Activated naive CD4-positive, alpha-beta T cell treated with anti-CD3 and anti-CD28 coated beads, Interleukin-2, amount 50 U/mL, for 24 hours (primary cell): Measurements from ENCODE around the gene TMEM238.
"Not testable (repeated sequence)": the region's sequence is repeated elsewhere in the genome, so short reads cannot be mapped to it uniquely, and the experiment has no call there.

Source experiments
- H3K27ac Mint-ChIP-seq: one replicate; pipeline ENCODE4 v1.8.0; 2021; ENCODE audit warnings: mild to moderate bottlenecking, mixed read lengths
- H3K27me3 Mint-ChIP-seq: one replicate; pipeline ENCODE4 v1.8.0; 2021; ENCODE audit warnings: mixed read lengths
- H3K36me3 Mint-ChIP-seq: one replicate; pipeline ENCODE4 v1.8.0; 2021; ENCODE audit warnings: mixed read lengths
- H3K4me1 Mint-ChIP-seq: one replicate; pipeline ENCODE4 v1.8.0; 2021; ENCODE audit warnings: mixed read lengths
- H3K4me3 Mint-ChIP-seq: one replicate; pipeline ENCODE4 v1.8.0; 2021; ENCODE audit warnings: mild to moderate bottlenecking, mixed read lengths
- H3K9me3 Mint-ChIP-seq: one replicate; pipeline ENCODE4 v1.8.0; 2021; ENCODE audit warnings: mixed read lengths

The TMEM238 gene

GRCh38 chr19:55384131-55384919 lies at the start of gene TMEM238:
Gene TMEM238, minus strand, starts transcription at chr19:55384292. Its CDS starts 33 bp downstream, at chr19:55384259.
- Mint-ChIP-seq H3K4me3 (peak within 1 kb of the TSS; percentile 98), H3K36me3 (peaks cover 26% of the 10 kb centered on the region), H3K27ac (peak within 1 kb of the TSS; percentile 100), H3K9me3 (no peaks in the 10 kb centered on the region), H3K27me3 (no peaks in the 10 kb centered on the region), H3K4me1 (peaks cover 43% of the 10 kb centered on the region)

- H3K4me1 Mint-ChIP-seq: no peaks in the 10 kb centered on the region
- no peak overlapping the region for H3K27ac Mint-ChIP-seq
- no peaks in the 10 kb centered on the region for H3K9me3 Mint-ChIP-seq
- peaks cover 32% of the 10 kb centered on the region for H3K27me3 Mint-ChIP-seq
- H3K4me3 Mint-ChIP-seq: no peak overlapping the region
- no peaks in the 10 kb centered on the region for H3K36me3 Mint-ChIP-seq
These were observed 49.2 kb upstream of the TMEM238 start for GRCh38 chr19:55433292-55433691.

- Mint-ChIP-seq H3K9me3 (no peaks in the 10 kb centered on the region), H3K27ac (no peak overlapping the region), H3K36me3 (no peaks in the 10 kb centered on the region), H3K27me3 (peaks cover 28% of the 10 kb centered on the region), H3K4me3 (no peak overlapping the region), H3K4me1 (no peaks in the 10 kb centered on the region)
These were observed 48.3 kb upstream of the TMEM238 start for GRCh38 chr19:55432241-55432959.

GRCh38 chr19:55431183-55431582 lies 47.1 kb upstream of the TMEM238 start:
- H3K27me3 Mint-ChIP-seq: peaks cover 19% of the 10 kb centered on the region
- no peaks in the 10 kb centered on the region for H3K9me3 Mint-ChIP-seq
- no peak overlapping the region for H3K27ac Mint-ChIP-seq
- no peak overlapping the region for H3K4me3 Mint-ChIP-seq
- no peaks in the 10 kb centered on the region for H3K36me3 Mint-ChIP-seq
- H3K4me1 Mint-ChIP-seq: no peaks in the 10 kb centered on the region

GRCh38 chr19:55426042-55426441 lies 42.0 kb upstream of the TMEM238 start:
- H3K27ac Mint-ChIP-seq: no peak overlapping the region
- no peak overlapping the region for H3K4me3 Mint-ChIP-seq
- no peaks in the 10 kb centered on the region for H3K9me3 Mint-ChIP-seq
- H3K36me3 Mint-ChIP-seq: peaks cover 2% of the 10 kb centered on the region
- H3K27me3 Mint-ChIP-seq: peaks cover 5% of the 10 kb centered on the region
- peaks cover 12% of the 10 kb centered on the region for H3K4me1 Mint-ChIP-seq

- Mint-ChIP-seq H3K36me3 (peaks cover 2% of the 10 kb centered on the region), H3K27ac (no peak overlapping the region), H3K4me3 (no peak overlapping the region), H3K9me3 (no peaks in the 10 kb centered on the region), H3K27me3 (no peaks in the 10 kb centered on the region), H3K4me1 (peaks cover 23% of the 10 kb centered on the region)
These were observed 40.4 kb upstream of the TMEM238 start for GRCh38 chr19:55424518-55424917.

- H3K27me3 Mint-ChIP-seq: no peaks in the 10 kb centered on the region
- peaks cover 2% of the 10 kb centered on the region for H3K36me3 Mint-ChIP-seq
- no peak overlapping the region for H3K4me3 Mint-ChIP-seq
- peaks cover 23% of the 10 kb centered on the region for H3K4me1 Mint-ChIP-seq
- H3K9me3 Mint-ChIP-seq: no peaks in the 10 kb centered on the region
- no peak overlapping the region for H3K27ac Mint-ChIP-seq
These were observed 39.3 kb upstream of the TMEM238 start for GRCh38 chr19:55423225-55424005.

GRCh38 chr19:55421281-55421680 lies 37.2 kb upstream of the TMEM238 start:
- peaks cover 28% of the 10 kb centered on the region for H3K4me1 Mint-ChIP-seq
- not testable (repeated sequence) for H3K27me3 Mint-ChIP-seq, H3K36me3 Mint-ChIP-seq, H3K9me3 Mint-ChIP-seq, H3K27ac Mint-ChIP-seq
- peak overlapping the region; percentile 30 for H3K4me3 Mint-ChIP-seq

- Mint-ChIP-seq H3K9me3 (no peaks in the 10 kb centered on the region), H3K27me3 (no peaks in the 10 kb centered on the region), H3K36me3 (peaks cover under 1% of the 10 kb centered on the region), H3K4me1 (peaks cover 28% of the 10 kb centered on the region), H3K27ac (no peak overlapping the region), H3K4me3 (no peak overlapping the region)
These were observed 35.6 kb upstream of the TMEM238 start for GRCh38 chr19:55419624-55420236.

GRCh38 chr19:55419103-55419502 lies 35.0 kb upstream of the TMEM238 start:
- H3K4me1 Mint-ChIP-seq: peaks cover 28% of the 10 kb centered on the region
- no peak overlapping the region for H3K4me3 Mint-ChIP-seq
- no peaks in the 10 kb centered on the region for H3K27me3 Mint-ChIP-seq
- H3K27ac Mint-ChIP-seq: no peak overlapping the region
- H3K36me3 Mint-ChIP-seq: no peaks in the 10 kb centered on the region
- no peaks in the 10 kb centered on the region for H3K9me3 Mint-ChIP-seq

- H3K27me3 Mint-ChIP-seq: no peaks in the 10 kb centered on the region
- peaks cover 24% of the 10 kb centered on the region for H3K4me1 Mint-ChIP-seq
- no peak overlapping the region for H3K27ac Mint-ChIP-seq
- H3K9me3 Mint-ChIP-seq: no peaks in the 10 kb centered on the region
- no peak overlapping the region for H3K4me3 Mint-ChIP-seq
- no peaks in the 10 kb centered on the region for H3K36me3 Mint-ChIP-seq
These were observed 34.1 kb upstream of the TMEM238 start for GRCh38 chr19:55418185-55418584.

- Mint-ChIP-seq H3K4me1 (peaks cover 29% of the 10 kb centered on the region), H3K36me3 (peaks cover 12% of the 10 kb centered on the region), H3K4me3 (no peak overlapping the region), H3K27ac (peak overlapping the region; percentile 56), H3K9me3 (peaks cover 6% of the 10 kb centered on the region), H3K27me3 (no peaks in the 10 kb centered on the region)
These were observed 26.1 kb upstream of the TMEM238 start for GRCh38 chr19:55410168-55410567.

GRCh38 chr19:55409179-55409578 lies 25.1 kb upstream of the TMEM238 start:
- Mint-ChIP-seq H3K4me3 (peak overlapping the region; percentile 52), H3K36me3 (peaks cover 12% of the 10 kb centered on the region), H3K4me1 (peaks cover 29% of the 10 kb centered on the region)
- H3K9me3 Mint-ChIP-seq, H3K27ac Mint-ChIP-seq, H3K27me3 Mint-ChIP-seq: not testable (repeated sequence)

GRCh38 chr19:55408533-55408872 lies 24.4 kb upstream of the TMEM238 start:
- peaks cover 6% of the 10 kb centered on the region for H3K9me3 Mint-ChIP-seq
- peaks cover 12% of the 10 kb centered on the region for H3K36me3 Mint-ChIP-seq
- H3K27me3 Mint-ChIP-seq: no peaks in the 10 kb centered on the region
- H3K27ac Mint-ChIP-seq: peak overlapping the region; percentile 95
- peak overlapping the region; percentile 90 for H3K4me3 Mint-ChIP-seq
- peaks cover 29% of the 10 kb centered on the region for H3K4me1 Mint-ChIP-seq

GRCh38 chr19:55407800-55408532 lies 23.9 kb upstream of the TMEM238 start:
- Mint-ChIP-seq H3K27me3 (no peaks in the 10 kb centered on the region), H3K4me3 (peak overlapping the region; percentile 90), H3K27ac (peak overlapping the region; percentile 95), H3K4me1 (peaks cover 32% of the 10 kb centered on the region), H3K36me3 (peaks cover 14% of the 10 kb centered on the region), H3K9me3 (peaks cover 6% of the 10 kb centered on the region)
